HG03159 (cell line): ENCODE results near the gene ACAN.

Experiments used
- ATAC-seq: cut with Tn5 transposase; IDR thresholded peaks from one replicate; pipeline ENCODE4 v1.9.1; 2021; ENCODE audit warnings: mild to moderate bottlenecking, moderate library complexity; ENCODE audit not compliant: unreplicated experiment

Gene ACAN

DNA sequence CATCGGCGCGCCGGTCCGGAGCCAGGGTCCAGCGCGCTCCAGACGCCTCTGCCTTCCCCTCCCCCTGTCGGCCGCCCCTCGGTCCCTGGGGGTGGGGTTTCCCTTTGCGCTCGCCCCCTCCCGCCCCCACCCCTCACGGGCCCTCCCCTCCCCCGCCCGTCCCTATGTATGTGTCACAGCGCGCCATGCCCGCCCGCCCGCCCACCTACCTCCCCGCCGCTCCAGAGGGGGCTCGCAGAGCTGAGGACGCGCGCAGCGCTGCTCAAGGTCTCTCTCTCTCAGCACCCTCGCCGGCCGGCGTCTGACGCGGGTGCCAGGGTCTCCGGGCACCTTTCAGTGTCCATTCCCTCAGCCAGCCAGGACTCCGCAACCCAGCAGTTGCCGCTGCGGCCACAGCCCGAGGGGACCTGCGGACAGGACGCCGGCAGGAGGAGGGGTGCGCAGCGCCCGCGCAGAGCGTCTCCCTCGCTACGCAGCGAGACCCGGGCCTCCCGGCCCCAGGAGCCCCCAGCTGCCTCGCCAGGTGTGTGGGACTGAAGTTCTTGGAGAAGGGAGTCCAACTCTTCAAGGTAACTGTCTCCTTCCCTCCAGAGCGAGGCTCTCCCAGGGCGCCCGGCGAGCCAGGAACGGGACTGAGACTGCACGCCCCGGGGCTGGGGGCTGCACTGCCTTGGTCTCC, at the start of gene ACAN:
Gene ACAN (plus strand): TSS at position 196 of the 679 bp plus-strand sequence. CDS start 32,771 bp downstream, outside the sequence.
- no peak for ATAC-seq

DNA sequence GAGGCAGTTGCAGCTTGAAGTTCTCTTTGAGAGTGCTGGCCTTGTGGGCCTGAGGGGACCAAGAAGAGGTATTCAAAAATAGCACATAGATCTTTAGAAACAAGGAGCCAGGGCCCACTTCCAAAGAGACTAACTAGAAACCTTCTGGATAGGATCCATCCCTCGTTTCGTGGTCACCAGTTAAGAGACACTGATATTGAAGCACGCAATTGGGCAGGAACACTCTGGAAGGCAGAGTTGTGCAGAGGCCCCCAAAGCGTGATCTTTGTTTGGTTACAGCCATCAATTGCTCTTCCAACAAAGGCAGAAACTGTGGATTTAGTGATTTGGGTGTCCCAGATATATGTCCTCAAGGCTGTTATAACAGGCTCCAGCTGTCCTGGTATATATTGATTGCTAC, 46.7 kb upstream of the ACAN start:
- ATAC-seq: no peak

DNA sequence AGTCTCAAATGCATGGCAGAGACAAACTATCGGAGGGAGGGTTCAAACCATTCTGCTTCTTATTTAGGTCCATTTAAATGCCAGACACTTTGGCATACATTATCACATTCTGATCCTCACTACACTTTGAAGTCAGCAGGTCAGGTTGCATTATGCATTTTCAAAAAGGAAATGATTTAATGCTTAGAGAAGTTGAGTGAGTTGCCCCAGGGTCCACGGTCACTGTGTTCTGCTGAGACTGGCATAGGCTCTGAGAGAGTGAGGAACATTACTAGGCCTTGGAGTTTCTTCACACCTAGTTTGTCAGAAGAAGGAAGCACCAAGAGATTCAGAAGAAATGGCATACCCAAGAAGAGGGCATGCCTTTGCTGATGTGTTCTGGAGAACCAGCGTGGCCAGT, 46.3 kb upstream of the ACAN start:
- no peak for ATAC-seq

DNA sequence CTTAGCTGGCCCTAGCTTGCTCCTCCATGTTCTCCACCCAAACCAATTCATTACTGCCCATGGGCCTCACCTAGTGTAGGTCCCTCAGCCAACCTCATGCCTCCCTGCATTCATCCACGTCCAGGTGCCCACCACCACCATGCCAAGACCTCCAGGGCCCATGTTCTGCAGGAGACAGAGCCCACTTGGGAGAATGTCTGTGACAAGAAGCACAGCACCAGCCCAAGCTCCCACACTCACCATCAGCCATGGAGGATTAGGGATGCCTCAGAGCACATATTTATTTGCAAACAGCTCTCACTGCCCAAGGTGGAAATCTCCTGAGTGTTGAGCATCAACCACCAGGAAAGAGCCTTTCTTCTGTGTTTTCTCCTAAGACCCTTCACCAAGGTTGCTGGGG, 43.4 kb upstream of the ACAN start:
- ATAC-seq: no peak

DNA sequence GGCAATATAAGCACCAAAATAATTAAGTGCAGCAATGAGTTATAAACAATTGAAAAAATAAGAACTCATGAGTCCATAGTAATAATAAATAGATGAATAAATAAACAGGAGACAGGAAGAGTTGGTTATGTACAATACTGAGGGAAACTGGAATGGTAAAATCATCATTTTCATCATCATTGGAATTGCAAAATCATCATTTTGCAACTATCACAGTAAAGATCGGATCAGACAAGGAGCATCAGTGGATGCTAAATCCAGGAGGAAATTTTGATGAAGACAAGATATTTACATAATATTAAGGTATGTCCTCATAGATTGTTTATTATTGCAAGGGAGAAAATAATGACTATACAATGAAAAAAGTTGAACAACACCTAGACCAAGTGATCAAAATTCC, 38.8 kb upstream of the ACAN start:
- no peak for ATAC-seq

DNA sequence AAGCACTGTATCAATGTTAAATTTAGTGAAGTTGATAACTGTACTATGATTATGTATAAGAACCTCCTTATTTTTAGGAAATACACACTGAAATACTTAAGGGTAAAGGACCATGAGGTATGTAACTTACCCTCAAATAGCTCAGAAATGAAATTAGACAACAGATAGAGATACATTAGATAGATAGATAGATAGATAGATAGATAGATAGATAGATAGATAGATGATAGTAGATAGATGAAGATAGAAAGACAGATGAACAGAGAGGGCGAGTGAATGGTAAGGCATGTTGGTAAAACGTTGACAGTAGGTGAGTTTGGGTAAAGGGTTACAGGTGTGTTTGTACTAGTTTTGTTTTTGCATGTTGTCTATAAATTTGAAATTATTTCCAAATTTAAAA, 38.0 kb upstream of the ACAN start:
- no peak for ATAC-seq

DNA sequence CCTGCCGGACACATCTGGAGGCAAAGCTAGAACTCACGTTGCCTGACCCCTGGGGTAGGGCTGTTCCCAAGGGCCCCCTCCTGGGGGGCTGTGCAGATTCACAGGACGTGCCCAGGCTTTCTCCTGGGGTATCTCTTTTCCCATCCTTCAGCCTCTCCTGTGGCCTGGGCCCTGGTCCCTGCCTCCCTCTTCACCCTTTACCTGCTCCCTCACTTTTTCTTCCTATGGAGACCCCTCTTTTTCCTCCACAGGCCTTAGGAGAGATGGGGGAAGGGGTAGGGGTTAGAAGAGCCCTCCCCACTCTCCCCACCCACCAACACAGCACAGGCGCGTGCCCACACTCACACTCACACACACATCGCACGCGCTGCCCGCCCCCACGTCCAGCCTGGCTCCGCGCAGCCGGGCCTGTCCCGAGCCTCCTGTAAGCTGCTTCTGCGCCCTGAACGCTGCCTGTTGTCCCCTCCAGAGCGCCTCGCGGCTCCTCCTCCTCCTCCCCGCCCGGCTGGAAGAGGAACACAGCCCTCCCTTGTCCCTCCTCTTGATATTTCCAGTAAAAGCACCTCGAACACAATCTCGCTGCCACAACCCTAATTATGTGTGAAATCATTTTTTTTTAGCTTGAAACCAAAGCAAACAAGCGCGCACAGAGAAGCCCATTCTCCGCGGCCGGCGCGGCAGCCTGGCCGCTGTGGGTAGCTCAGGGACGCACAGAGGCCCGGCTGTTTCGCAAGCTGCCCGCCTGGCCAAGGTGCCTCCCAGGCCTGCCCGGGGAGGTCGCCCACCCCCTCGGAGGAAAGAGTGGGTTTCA, 33.9 kb upstream of the ACAN start:
- no peak for ATAC-seq

DNA sequence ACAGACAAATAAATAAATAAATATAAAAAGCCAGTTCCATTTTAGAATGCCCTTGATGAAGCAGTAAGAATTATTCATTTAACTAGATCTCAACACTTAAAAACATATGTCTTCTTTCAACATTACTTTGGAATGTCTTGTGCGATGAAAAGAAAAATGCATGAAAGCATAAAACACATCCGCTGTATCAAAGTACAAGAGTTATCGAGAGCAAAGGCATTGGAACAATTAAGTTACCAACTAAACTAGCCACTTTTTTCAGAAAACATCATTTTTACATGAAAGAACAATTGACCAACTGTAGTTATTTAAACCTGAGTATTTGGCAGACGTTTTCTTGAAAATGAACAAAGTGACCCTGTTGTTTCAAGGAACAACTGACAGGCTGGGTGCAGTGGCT, 27.5 kb upstream of the ACAN start:
- no peak for ATAC-seq

DNA sequence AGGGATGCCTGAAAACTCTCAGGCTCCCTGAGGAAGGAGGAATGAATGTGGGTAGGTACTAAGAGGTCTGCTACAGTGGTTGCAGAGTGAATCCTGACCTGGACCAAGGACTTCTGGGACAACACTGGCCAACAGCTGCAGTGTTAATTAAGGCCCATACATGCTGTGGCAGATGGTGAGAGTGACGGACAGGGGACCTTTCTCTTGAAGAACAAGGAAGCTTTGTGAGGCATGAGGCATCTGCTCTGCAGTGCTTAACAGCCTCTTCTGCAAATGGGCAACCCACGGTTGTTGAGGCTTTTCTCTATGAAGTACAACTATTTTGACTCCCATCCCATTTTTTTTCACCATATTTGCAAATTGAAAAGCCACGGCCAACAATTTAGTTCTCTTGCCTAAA, 26.6 kb upstream of the ACAN start:
- no peak for ATAC-seq

DNA sequence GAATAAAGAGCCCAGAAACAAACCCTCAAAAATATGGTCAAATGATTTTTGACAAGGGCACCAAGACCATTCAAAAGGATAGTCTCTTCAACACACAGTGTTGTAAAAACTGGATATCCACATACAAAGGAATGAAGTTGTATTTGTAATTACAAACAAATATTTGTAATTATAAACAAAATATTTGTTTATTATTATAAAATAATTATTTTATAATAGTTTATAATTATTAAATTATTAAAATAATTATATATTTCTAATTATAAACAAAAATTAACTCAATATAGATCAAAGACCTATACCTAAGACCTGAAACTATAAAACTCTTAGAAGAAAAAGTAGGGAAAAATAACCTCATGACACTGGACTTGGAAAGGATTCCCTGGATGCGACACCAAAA, 23.3 kb upstream of the ACAN start:
- no peak for ATAC-seq

DNA sequence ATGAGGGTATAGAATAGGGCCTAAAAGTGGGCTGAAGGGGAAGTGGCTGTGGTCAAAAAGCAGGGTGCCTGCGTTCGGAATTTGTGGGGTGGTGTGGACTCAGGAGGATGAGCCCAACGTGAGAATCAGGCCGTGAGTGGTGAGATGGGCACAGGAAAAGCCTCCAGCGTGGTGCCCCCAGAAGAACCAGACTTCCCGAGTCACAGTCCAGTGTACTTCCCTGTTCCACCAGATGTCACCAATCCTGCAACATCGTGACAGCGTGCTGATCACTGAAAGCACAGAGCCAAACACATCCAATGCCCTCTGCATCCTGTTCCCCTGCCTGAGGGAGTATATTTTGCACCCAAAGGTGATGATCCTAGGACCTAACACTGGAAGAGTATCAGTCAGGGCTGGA, 20.8 kb upstream of the ACAN start:
- ATAC-seq: no peak

DNA sequence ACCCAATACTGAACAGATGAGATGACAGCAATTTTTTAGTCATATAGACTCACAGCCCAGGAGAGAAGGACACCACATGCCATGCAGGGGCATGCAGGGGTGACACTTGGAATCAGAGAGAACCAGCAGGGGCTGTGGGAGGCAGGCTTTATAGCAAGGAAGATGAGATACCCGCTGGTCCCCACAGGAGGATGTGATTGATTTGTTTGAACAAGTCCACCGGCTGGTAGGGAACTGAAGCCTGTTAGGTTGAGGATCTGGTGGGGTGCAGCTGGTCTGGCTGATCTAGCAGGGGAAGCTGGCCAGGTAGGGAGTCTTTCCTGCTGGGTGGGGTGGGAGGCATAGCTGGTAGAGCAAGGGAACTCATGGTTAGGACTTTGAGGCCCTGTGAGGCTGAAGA, 18.0 kb upstream of the ACAN start:
- no peak for ATAC-seq

DNA sequence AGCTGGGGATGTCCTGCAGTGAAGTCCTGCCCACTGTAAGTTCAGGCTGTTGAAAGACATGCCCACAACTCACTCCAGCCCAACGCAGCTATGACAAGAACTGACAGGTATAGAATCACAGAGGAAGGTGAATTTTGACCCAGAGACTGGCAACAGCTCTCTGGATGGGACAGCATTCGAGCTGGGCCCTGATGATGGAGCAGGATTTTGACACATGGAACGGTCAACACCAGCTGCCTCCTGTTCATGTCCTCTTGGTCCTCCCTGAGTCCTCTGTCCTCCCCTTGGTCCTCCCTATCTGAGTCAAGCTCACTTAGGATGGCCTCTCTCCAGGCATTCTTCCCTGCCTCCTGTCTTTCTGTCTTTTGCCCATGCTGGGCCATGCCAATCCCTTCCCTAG, 15.2 kb upstream of the ACAN start:
- ATAC-seq: no peak

DNA sequence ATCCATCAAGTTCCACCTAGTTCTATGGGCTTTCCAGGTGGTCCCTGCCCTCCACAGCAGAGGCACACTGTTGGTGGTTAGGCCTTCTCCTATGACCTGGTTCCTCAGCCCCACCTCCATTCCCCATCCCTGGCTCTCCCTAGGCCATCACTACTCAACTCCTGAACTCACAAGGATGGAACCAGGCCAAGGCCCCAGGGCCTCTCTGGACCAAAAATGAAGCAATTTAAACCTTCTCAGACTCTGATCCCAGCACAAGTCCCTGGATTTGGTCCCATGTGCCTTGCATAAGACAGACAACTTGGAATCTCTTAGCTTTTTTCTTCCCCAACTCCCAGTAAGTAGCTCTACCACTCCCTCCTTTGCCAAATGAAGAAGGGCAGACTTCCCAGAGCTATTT, 14.4 kb upstream of the ACAN start:
- ATAC-seq: no peak

DNA sequence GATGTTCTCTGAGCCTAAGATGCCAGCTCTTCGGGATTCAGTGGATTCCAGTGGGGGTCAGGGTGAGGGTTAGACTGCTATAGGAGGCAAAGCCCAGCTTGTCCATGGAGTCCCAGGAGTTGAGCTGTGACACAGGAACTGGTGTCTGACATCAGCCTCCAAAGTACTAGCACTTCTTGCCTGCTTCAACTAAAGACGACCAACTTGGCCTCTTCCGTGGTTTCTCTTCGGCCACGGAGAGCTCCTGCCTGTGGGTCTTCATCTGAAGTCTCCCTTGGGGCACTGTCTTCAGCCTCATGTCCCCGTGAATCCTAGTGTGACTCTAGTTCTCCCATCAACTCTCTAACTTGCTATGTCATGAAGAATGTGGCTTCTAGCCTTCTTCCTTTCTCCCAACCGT, 12.8 kb upstream of the ACAN start:
- no peak for ATAC-seq

DNA sequence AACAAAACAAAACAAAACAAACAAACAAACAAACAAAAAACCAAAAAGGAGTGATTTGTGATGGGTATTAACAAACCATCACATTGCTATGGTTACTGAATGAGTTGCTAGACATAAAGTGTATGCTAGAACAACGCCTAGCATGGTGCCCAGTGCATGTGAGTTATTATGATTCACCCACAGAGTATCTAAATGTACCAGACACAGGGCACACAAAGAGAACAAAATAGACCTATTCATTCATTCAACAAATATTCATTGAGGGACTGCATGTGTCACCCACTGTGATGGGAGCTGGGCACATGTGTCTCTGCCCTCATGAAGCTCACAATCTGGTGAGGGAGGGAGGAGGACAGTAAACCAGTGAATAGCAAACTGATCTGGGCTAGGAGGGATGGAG, 11.6 kb upstream of the ACAN start:
- no peak for ATAC-seq

DNA sequence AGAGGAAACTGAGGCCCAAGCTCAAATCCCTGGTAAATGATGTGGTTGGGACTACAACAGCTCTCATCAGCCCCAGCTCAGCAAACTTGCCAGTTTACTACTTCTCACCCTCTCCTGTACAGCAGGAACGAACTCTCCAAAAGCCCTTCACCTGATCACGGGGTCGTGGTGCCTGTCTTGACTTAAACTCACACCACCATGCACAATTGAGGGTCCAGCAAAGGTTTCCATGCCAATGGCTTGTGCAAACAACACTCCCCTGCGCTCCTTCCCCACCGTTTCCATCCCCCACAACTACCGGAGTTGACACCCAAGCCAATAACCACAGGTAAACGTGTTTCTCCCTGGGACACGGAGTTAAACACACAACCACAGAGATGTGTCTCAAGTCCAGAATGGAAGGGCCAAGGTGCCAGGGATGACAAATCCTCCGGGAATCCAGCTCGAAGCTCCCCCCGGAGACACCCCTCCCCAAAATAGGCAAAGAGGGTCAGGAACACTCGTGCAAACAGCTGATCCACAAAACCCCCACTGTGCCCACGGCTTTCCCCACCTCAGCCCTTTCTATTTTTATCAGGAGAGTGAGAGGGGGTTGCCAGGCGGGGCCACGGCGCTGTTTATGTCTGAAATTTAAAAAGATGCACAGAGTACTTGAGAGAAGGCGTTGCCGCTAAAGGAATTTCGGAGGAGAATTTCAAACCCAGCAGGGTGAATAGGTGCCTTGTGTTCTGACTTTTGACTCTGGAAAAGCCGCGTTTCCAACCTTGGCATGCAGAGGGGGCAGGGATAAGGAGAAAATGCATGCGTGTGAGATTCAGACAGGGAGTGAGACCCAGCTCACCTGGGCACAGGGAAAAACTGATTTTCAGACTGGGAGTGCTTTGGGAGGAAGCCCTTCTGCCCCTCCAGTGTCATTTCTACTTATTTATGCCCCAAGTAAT, 10.6 kb upstream of the ACAN start:
- no peak for ATAC-seq

DNA sequence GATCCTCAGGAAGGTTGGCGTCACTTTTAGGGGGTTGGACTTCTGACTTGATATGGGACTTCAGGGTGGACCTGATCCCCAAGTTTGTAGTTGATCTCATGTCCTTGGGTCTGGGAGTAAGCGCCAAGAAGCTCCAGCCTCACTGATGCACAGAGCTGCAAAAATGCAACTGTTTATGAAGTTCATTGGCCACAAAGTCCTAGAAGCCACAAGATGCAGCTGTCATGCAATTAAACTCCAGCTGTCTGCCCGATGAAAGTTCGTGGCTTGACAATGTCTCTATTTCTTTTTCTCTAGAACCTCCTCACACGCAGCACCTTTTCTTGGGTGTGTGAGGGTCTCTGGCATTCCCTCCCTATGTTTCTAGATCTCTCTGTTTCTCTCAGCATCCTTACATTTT, 9.2 kb upstream of the ACAN start:
- ATAC-seq: no peak

DNA sequence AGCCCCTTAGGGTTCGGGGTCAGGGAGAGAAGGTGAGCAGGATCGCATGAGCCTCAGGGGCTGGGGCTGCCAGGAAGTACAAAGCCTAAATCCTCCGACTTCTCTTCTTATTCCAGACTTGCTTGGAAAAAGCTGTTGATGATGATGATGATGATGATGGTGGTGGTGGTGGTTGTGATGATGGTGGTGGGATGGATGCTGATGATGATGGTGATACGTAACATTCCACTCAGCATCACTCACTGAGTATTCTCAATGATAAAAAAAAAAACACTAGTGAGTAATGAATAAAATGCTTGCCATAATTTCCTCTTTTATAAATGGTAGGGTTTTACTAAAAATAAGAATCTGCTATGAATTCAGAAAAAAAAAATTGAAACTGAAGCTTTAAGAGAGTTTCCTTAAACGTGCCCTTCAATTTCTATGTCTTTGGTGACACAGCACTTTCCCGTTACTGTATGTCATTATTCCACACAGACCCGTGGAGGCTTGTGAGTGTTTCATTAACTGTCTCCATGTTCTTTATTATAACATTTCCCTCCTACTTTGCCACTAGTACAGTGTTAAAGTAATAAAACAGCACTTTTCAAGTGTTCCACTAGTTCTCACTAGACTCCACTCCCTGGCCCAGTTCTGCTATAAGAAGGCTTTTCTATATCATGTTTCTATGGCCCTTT, 5.4 kb upstream of the ACAN start:
- ATAC-seq: no peak

DNA sequence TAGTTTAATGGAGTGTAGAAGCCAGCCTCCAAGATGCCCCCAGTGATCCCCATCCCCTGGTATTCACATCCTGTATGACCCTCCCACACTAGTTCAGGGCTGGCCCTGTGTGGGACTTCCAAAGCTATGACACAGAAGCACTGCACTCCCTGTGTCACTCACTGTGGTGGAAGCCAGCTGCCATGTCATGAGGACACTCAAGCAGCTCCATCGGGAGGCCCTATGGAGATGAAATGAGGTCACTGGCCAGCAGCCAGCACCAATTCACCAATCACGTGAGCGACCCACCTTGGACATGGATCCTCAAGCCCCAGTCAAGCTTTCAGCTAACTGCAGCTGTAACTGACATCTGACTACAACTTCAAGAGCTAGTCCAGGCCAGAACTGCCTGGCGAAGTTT, 3.9 kb upstream of the ACAN start:
- no peak for ATAC-seq

DNA sequence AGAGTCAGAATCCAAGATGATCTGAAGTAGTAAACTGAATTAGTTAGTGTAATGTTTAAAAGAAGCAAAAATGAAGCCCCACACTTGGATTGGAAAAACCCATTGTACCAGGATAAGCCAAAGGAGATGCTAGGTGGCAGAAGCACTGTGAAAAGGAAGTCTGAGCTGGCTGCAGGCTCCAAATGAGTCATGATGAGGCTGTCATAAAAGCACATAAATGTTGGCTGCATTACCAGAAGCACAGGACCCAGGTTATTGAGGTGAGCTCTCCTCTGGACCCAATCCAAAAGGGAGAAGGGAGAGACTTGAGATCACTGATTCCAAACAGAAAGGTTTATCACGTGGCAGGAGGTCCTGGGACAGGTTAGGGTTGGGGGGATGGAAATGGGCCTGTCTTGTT, 3.2 kb upstream of the ACAN start:
- no peak for ATAC-seq
